SJCRH30 (cell line): ENCODE measurements around the gene FER. TPM values are rescaled to one million over a fixed set of nuclear protein-coding genes. Genes with fewer than 3 reads are reported as not detected.
"Not testable (repeated sequence)": the region's sequence is repeated elsewhere in the genome, so short reads cannot be mapped to it uniquely, and the experiment has no call there.

Experiments used
- DNase-seq, 2 experiments: peaks; one replicate each; pipeline ENCODE4 v3.0.0-alpha.2; 2015 to 2020
- H3K27ac ChIP-seq: fragments of 250-450 bp; sonication (Bioruptor Pico); 2 replicates; pipeline ENCODE4 v1.5.1; 2020; ENCODE audit warnings: mild to moderate bottlenecking, moderate library complexity
- H3K27me3 ChIP-seq: fragments of 250-450 bp; sonication (Bioruptor Pico); 2 replicates; pipeline ENCODE4 v1.5.1; 2020; ENCODE audit warnings: mild to moderate bottlenecking, moderate library complexity
- H3K36me3 ChIP-seq: fragments of 250-450 bp; sonication (Bioruptor Pico); 2 replicates; pipeline ENCODE4 v1.5.1; 2020; ENCODE audit warnings: mild to moderate bottlenecking, moderate library complexity
- H3K4me1 ChIP-seq: fragments of 250-450 bp; sonication (Bioruptor Pico); 2 replicates; pipeline ENCODE4 v1.5.1; 2020; ENCODE audit warnings: mild to moderate bottlenecking, moderate library complexity
- H3K4me3 ChIP-seq: fragments of 250-450 bp; sonication (Bioruptor Pico); 2 replicates; pipeline ENCODE4 v1.5.1; 2020; ENCODE audit warnings: mild to moderate bottlenecking, moderate library complexity
- H3K9me3 ChIP-seq: fragments of 250-450 bp; sonication (Bioruptor Pico); replicated peaks from 2 replicates; pipeline ENCODE4 v1.5.1; 2020; ENCODE audit warnings: mild to moderate bottlenecking, moderate library complexity
- total RNA-seq: library from RNA; depleted of rRNA; stranded (reverse); fragments of >200 nt; shearing (Covaris generic); gene quantifications from 2 replicates; pipeline ENCODE4 v1.2.3, GENCODE V29; 2014

The FER gene
- total RNA-seq, 1 experiment from 2014 or later = 17.6 TPM

DNA sequence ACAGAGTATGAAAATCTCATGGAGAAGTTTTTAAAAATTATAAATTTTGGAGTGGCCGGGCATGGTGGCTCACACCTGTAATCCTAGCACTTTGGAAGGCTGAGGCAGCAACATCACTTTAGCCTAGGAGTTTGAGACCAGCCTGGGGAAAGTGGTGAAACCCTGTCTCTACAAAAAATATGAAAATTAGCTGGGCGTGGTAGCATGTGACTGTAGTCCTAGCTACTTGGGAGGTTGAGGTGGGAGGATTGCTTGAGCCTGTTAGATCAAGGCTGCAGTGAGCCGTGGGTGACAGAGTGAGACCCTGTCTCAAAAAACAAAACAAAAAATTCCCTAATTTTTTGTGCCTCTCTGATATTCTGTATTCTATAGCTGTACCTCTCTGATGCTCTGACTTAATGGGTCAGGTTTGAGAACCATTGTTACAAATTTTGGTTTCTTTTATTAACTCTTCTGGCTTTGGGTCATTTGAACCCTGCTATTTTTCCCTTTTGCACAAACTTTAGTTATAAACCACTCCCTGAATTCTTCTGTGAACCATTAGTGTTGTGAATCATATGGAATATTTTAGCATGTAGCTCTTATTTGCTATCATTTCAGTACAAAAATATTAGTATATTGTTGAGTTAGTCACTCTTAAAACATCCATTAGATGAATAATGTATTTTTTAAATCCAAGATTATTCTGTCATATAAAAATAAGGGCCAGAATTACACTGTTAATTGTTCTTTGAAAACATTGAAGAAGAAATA lies 51.0 kb downstream of the FER start:
- Histone ChIP-seq H3K4me3 (no peak overlapping the region), H3K4me1 (no peaks in the 10 kb centered on the region), H3K27me3 (no peaks in the 10 kb centered on the region), H3K36me3 (0 out of 2 replicates have a peak, but pooled peaks cover 3% of the 10 kb centered on the region), H3K27ac (no peak overlapping the region), H3K9me3 (peaks cover 10% of the 10 kb centered on the region; the same call in 1 of the 2 replicates)
- no peak for DNase-seq

DNA sequence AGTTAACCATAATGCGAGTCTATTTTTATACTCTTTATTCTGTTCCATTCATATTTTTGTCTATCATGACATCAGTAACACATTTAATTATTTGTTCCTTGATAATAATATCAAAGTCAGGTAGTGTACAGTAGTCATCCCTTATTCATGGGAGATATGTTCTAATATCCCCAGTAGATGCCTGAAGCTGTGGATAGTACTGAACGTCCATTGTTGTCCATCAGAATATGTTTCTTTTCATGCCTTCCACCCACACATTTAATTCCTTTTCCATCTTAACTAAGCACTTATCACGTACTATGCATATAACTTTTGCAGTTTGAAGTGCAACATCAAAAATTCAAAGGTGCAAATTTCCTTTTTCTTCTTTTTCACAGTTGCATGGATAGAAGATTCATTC lies 53.6 kb downstream of the FER start:
- Histone ChIP-seq H3K27ac (no peak overlapping the region), H3K9me3 (peaks cover 10% of the 10 kb centered on the region; the same call in 1 of the 2 replicates), H3K27me3 (no peaks in the 10 kb centered on the region), H3K4me3 (no peak overlapping the region), H3K4me1 (no peaks in the 10 kb centered on the region), H3K36me3 (no peaks in the 10 kb centered on the region)
- DNase-seq = no peak

DNA sequence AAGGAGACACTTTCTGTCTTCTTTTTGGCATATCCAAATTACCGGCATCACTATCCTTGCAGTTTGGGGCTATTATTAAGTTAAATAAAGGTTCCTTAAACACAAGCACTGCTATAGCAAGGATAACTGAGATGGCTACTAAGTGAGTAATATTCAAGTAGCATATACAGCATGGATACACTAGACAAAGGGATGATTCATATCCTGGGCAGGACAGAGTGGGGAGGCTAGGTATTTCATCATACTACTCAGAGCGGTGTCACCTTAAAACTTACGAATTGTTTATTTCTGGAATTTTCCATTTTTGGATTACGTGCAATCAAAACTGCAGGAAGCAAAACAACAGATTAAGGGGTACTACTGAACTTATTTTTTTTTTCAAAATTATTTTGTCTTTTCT lies 54.1 kb downstream of the FER start:
- Histone ChIP-seq H3K36me3 (no peaks in the 10 kb centered on the region), H3K9me3 (peaks cover 10% of the 10 kb centered on the region; the same call in 1 of the 2 replicates), H3K27ac (no peak overlapping the region), H3K4me3 (no peak overlapping the region), H3K27me3 (no peaks in the 10 kb centered on the region), H3K4me1 (no peaks in the 10 kb centered on the region)
- DNase-seq = no peak

DNA sequence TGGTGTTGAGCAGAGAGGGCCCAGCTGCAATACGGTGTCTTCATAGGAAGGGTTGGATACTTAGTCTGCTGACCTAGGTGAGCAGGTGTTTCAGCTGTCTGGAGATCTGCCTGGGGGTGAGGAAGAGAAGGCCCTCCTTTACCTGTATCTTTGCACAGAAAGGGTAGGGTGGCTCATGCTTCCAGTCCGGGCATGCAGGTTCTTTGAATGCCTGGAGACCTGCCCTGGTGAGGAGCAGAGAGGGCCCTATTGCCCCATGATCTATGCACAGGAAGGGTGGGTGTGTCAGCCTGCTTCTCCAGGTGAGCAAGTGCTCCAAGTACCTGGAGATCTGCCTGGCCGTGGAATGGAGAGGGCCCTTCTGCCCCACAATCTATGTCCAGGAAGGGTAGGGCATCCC lies 63.0 kb downstream of the FER start:
- H3K4me3 ChIP-seq = no peak overlapping the region
- no peak overlapping the region for H3K27ac ChIP-seq
- H3K4me1 ChIP-seq = no peaks in the 10 kb centered on the region
- no peaks in the 10 kb centered on the region for H3K27me3 ChIP-seq
- H3K9me3 ChIP-seq = no peaks in the 10 kb centered on the region
- DNase-seq = no peak
- no peaks in the 10 kb centered on the region for H3K36me3 ChIP-seq

DNA sequence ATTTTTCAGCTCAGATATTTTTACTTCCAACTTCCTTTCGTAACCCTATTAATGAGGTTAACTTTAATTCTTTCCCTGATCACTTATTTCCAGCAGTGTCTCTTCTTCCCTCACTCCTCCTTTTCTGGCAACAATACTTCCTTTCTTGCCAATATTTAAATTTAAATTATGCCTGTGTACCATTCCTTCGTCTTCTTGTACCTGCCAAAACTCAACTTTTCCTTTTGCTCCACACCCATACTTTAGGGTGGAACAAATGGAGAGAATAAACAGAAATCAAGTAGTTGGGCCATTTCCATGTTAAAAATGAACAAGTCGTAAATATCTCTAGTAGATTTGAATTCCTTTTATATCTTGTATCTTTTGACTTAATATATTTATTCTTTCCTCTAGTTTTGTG lies 66.0 kb downstream of the FER start:
- DNase-seq = no peak
- no peaks in the 10 kb centered on the region for H3K36me3 ChIP-seq
- no peak overlapping the region for H3K27ac ChIP-seq
- no peaks in the 10 kb centered on the region for H3K9me3 ChIP-seq
- no peaks in the 10 kb centered on the region for H3K27me3 ChIP-seq
- no peak overlapping the region for H3K4me3 ChIP-seq
- no peaks in the 10 kb centered on the region for H3K4me1 ChIP-seq

DNA sequence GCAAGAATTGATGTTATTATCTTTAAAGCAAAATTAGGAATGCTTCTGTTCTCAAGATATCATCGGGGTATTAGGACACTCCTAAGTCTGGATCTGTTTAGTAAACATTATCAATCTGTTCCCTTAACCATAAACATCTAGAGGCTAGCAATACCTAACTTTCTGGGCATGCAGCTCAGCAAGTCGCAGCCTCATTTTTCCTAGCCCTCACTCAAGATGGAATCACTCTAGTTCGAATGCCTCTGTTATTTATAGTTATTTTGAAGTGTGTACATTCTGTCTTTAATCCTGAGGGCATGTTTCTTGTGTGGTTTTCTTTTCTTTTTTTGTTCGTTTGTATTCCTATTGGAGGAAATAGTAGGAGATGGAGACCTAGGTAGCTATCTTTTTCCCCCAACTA lies 66.9 kb downstream of the FER start:
- no peak for DNase-seq
- Histone ChIP-seq H3K4me1 (no peaks in the 10 kb centered on the region), H3K4me3 (no peak overlapping the region), H3K27me3 (no peaks in the 10 kb centered on the region), H3K27ac (no peak overlapping the region), H3K36me3 (no peaks in the 10 kb centered on the region), H3K9me3 (no peaks in the 10 kb centered on the region)

DNA sequence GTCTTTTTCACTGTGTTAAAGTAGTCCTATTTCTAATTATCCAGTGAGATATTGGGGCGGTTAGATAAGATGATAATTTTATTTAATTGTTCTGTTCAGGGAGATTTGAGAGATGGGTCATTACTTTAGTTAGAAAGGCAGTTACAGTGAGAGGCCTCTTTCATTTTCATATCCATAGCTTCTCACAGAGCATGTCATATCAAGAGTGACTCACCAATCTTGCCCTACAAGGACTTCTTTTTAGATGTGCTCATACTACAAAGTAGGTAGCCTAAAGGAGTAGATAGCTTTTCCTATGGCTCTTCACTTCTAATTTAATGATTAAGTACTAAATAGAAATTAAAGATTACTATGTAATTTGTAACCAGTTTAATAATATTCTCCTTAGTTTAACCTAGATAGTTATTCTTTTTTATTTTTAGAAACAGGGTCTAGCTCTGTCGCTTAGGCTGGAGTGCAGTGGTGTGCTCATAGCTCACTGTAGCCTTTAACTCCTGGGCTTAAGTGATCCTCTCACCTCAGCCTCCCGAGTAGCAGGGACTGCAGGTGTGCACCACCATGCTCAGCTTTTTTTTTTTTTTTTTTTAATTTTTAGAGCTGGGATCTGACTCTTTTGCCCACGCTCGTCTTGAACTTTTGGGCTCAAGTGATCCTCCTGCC lies 71.0 kb downstream of the FER start:
- Histone ChIP-seq H3K4me1 (no peaks in the 10 kb centered on the region), H3K9me3 (no peaks in the 10 kb centered on the region), H3K27me3 (no peaks in the 10 kb centered on the region), H3K4me3 (no peak overlapping the region), H3K27ac (no peak overlapping the region), H3K36me3 (no peaks in the 10 kb centered on the region; the same call in 1 of the 2 replicates)
- DNase-seq = no peak

DNA sequence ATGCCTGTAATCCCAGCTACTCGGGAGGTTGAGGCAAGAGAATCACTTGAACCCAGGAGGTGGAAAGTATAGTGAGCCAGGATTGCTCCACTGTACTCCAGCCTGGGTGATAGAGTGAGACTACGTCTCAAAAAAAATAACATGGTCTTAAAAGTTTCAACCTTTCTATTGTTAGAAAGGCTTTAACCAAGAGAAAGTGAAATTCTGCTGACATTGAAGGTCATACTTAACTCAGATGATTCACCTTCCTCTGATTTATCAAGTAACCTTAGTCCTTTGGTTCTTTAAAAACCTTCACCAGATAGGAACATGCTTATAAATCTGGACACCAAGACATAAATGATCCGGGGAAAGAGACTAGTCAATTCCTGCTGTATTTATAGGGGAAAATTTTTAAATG lies 73.3 kb downstream of the FER start:
- Histone ChIP-seq H3K9me3 (no peaks in the 10 kb centered on the region), H3K27me3 (no peaks in the 10 kb centered on the region), H3K4me3 (no peak overlapping the region), H3K36me3 (no peaks in the 10 kb centered on the region; the same call in 1 of the 2 replicates), H3K4me1 (no peaks in the 10 kb centered on the region), H3K27ac (no peak overlapping the region)
- DNase-seq = no peak

DNA sequence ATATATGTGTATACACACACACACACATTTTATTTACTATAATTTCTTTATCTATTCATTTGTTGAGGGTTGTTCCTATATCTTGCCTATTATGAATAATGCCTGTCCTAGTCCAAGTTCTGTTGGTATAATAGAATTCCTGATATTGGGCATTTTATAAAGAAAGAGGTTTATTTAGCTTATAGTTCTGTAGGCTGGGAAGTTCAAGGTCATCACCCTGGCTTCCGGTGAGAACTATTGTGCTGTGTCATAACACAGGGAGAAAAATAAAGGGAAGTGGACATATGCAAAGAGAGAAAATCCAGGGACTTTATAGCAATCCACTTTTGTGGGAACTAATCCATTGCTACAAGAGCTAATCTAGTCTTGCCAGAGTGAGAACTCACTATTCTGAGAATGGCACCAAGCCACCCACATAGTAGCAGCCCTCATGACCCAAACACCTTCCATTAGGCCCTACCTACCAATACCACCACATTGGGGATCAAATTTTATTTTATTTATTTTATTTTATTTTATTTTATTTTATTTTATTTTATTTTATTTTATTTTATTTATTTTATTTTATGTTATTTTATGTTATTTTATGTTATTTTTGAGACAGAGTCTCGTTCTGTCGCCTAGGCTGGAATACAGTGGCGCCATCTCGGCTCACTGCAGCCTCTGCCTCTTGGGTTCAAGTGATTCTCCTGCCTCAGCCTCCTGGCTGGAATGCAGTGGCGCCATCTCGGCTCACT lies 74.7 kb downstream of the FER start:
- no peak overlapping the region for H3K27ac ChIP-seq
- no peak for DNase-seq
- H3K9me3 ChIP-seq = no peaks in the 10 kb centered on the region
- no peaks in the 10 kb centered on the region; the same call in 1 of the 2 replicates for H3K36me3 ChIP-seq
- H3K27me3 ChIP-seq = no peaks in the 10 kb centered on the region
- no peak overlapping the region for H3K4me3 ChIP-seq
- no peaks in the 10 kb centered on the region for H3K4me1 ChIP-seq

DNA sequence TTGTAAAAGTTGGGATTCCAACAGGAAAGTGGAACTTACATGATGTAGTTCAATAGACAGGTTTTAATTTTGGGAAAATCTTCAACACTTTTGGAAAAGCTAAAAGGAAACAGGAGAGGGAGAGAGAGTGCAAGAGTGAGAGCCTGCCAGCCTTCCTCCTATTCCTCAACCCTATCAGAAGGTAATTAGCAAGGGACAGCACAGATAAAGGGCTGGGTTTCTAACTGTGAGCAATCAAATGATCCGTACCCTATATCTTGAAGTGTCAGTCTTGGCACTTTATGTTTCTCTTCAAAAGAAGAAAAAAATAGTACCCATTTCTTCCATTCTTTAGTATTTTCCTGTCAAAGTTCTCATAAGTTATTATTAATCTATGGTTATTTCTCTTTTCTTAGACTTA lies 79.4 kb downstream of the FER start:
- 0 out of 2 replicates have a peak, but pooled peaks cover 3% of the 10 kb centered on the region for H3K9me3 ChIP-seq
- no peak for DNase-seq
- H3K27me3 ChIP-seq = no peaks in the 10 kb centered on the region
- no peak overlapping the region for H3K4me3 ChIP-seq
- no peaks in the 10 kb centered on the region for H3K36me3 ChIP-seq
- no peaks in the 10 kb centered on the region for H3K4me1 ChIP-seq
- no peak overlapping the region for H3K27ac ChIP-seq

DNA sequence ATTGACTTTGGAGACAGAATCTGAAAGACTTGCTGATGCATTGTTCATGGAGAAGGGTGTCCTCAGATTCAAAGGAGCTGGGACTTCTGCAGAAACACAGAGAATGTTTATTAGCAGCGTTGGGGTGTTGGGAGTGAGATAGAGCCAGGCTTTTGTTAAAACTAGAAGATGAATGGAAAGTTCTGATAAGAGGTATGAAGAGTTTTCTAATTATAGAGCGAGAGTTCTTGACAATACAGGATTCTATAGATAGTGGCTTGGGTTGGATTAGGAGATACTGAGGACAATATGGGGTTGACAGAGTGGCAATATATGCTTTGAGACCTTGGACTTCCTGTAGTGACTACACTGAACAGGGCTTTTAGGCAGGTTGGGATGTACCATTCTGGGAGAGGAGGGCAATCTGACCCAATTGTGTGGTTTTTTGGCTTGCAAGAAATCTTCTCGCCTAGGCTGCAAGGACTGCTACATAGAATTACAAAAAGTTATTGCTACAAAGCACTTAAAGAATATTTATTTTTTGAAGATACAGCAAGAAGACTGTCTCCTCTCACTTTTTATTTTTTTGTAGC lies 83.1 kb downstream of the FER start:
- Histone ChIP-seq H3K4me1 (no peaks in the 10 kb centered on the region), H3K4me3 (no peak overlapping the region), H3K36me3 (no peaks in the 10 kb centered on the region), H3K27ac (no peak overlapping the region), H3K9me3 (0 out of 2 replicates have a peak, but pooled peaks cover 3% of the 10 kb centered on the region), H3K27me3 (no peaks in the 10 kb centered on the region)
- DNase-seq = no peak

DNA sequence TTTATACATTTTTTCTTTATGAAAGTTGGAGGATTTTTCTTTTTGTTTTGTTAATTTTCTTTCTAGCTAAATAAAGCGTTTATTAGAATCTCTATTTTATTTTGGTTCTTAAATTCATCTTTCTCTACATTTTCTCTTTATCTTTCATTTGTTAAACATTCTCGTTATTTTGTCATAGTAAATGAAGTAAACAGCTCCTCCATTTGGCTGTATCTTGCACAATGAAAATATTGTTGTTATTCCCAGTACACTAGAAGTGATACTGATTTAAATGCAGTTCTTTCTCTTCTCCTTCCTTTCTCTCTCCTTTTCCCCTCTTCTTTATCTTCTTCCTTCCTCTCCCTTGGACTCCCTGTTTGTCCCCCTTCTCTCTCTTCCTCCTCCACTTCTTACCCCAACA lies 88.8 kb downstream of the FER start:
- Histone ChIP-seq H3K4me3 (no peak overlapping the region), H3K36me3 (no peaks in the 10 kb centered on the region), H3K27ac (no peak overlapping the region), H3K27me3 (no peaks in the 10 kb centered on the region), H3K9me3 (no peaks in the 10 kb centered on the region), H3K4me1 (no peaks in the 10 kb centered on the region)
- no peak for DNase-seq

DNA sequence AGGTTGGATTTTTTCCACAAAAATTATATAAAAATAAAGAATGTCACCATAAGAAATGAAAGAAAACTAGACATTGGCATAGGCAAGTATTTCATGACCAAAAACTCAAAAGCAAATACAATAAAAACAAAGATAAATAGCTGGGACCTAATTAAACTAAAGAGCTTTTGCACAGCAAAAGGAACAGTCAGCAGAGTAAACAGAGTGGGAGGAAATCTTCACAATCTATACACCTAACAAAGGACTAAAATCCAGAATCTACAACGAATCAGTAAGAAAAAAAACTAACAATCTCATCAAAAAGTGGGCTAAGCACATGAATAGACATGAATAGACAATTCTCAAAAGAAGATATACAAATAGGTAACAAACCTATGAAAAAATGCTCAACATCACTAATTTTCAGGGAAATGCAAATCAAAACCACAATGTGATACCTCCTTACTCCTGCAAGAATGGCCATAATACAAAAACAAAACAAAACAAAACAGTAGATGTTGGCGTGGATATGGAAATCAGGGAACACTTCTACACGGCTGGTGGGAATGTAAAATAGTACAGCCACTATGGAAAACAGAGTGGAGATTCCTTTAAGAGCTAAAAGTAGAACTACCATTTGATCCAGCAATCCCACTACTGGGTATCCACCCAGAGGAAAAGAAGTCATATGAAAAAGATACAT lies 94.7 kb downstream of the FER start:
- H3K36me3 ChIP-seq, H3K4me1 ChIP-seq, H3K27ac ChIP-seq, H3K4me3 ChIP-seq, DNase-seq, H3K9me3 ChIP-seq, H3K27me3 ChIP-seq: not testable (repeated sequence)

DNA sequence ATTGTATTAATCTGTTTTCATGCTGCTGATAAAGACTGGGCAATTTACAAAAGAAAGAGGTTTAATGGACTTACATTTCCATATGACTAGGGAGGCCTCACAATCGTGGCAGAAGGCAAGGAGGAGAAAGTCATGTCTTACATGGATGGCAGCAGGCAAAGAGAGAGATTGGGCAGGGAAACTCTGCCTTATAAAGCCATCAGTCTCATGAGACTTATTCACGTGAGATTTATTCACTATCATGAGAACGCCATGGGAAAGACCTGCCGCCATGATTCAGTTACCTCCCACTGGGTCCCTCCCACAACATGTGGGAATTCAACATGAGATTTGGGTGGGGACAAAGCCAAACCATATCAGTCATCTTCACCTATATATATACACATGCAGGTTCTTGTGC lies 103.4 kb downstream of the FER start:
- H3K9me3 ChIP-seq, H3K36me3 ChIP-seq, DNase-seq, H3K27ac ChIP-seq, H3K27me3 ChIP-seq, H3K4me3 ChIP-seq, H3K4me1 ChIP-seq: not testable (repeated sequence)
